Measurements from ENCODE around the gene GPRIN3. TPM values are rescaled to one million over a fixed set of nuclear protein-coding genes. Genes with fewer than 3 reads are reported as not detected.

GPRIN3 gene
- total and polyA plus RNA-seq, 2 experiments from 2014 or later = 0.74 to 3.2 TPM

DNA sequence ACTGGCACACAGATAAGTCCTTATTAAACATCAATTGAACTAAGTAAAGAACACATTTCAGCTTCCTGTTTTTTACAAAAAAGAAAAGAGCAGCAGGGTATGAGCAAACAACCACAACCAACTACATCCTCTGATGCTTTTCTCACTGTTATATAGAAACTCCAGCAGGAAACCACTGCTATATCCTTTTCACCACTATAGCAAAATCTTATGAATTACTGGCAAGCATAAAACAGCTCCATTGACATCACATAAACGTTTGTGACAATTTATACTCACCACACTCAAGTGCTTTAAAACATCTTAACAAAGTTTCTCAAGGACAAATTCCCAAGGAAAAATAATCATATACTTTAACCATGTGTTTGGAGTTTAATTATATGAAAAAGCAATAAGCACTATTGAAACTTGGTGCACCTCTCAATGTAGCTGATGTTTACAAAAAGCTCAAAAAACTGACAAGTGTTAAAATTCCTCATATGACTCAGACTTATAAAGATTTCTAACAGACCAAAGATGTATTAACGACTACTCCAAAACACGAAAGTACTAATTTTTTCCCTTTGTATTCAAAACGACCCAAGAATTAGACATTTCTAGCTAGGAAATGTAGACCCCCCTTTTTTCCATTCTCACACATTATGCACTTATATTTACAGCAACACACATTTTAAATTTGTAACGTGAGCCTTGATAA lies 12.9 kb downstream of the GPRIN3 start (continued):
- no peak for TF ChIP-seq JUNB (IDR thresholded peaks at IDR 0.05; ENCODE audit: unreplicated experiment)
- no peak for TF ChIP-seq EZH2 (IDR thresholded peaks at IDR 0.05; ENCODE audit: low read depth, unreplicated experiment)
- TF ChIP-seq EZH2phosphoT487 (IDR thresholded peaks at IDR 0.05; ENCODE audit: unreplicated experiment) = no peak
- TF ChIP-seq STAT1 (IDR thresholded peaks at IDR 0.05; ENCODE audit: unreplicated experiment) = no peak
- no peak for TF ChIP-seq ZNF114 (CRISPR knock-in tag; IDR thresholded peaks at IDR 0.05)
- no peak for TF ChIP-seq POLR2AphosphoS5 (IDR thresholded peaks at IDR 0.05; ENCODE audit: low read depth)
- TF ChIP-seq CREB1 (CRISPR knock-in tag; IDR thresholded peaks at IDR 0.05; ENCODE audit: low read depth) = no peak

DNA sequence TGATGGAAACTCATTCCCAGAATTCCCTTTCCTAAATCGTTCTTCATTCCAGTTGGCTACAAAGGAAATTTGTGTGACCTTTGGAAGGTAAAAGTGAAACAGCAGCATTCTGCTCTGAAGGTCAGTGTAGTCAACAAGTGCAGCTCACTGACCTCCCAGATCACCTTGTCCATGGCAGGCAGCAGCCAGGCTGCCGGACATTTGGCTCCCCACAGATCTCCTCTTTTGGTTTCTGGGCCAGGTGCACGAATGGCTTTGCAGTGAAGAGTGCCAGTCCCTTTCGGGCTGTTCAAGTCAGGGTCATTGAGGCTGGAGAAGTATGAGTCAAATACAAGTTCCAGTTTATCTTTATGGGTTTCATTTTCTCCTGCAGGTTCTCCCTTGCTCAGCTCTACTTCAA lies 14.3 kb downstream of the GPRIN3 start:
- H3K36me3 ChIP-seq (ENCODE audit: insufficient read depth) = no peaks in the 10 kb centered on the region
- no peaks in the 10 kb centered on the region for H3K27me3 Mint-ChIP-seq (ENCODE audit: insufficient read depth, low read depth, poor library complexity)
- H3K9me3 Mint-ChIP-seq = peaks cover 11% of the 10 kb centered on the region; the same call in 2 of the 3 replicates
- no peak for ATAC-seq
- H2AFZ ChIP-seq = no peak overlapping the region
- H3K4me1 Mint-ChIP-seq = peaks cover 15% of the 10 kb centered on the region
- H3K9me2 ChIP-seq (ENCODE audit: insufficient read depth) = no peaks in the 10 kb centered on the region; the same call in 1 of the 2 replicates
- no peaks in the 10 kb centered on the region for H4K20me1 ChIP-seq (replicated peaks; ENCODE audit: insufficient read depth)
- H3F3A ChIP-seq (replicated peaks; ENCODE audit: low read depth) = no peaks in the 10 kb centered on the region
- H3K27ac Mint-ChIP-seq = no peak overlapping the region
- H3K27me3 ChIP-seq (ENCODE audit: insufficient read depth) = no peaks in the 10 kb centered on the region
- H3K4me3 ChIP-seq = no peak overlapping the region
- no peak overlapping the region for H3K4me3 Mint-ChIP-seq
- no peaks in the 10 kb centered on the region for H3K4me1 ChIP-seq (ENCODE audit: insufficient read depth)
- H3K4me2 ChIP-seq = no peak overlapping the region
- no peak overlapping the region for H3K27ac ChIP-seq (ENCODE audit: low read depth)
- DNase-seq (ENCODE audit: low spot score) = no peak
- H3K79me2 ChIP-seq (replicated peaks; ENCODE audit: insufficient read depth) = no peaks in the 10 kb centered on the region
- peaks cover 8% of the 10 kb centered on the region; the same call in 2 of the 3 replicates for H3K36me3 Mint-ChIP-seq (ENCODE audit: low read depth)
- TF ChIP-seq, protein P1, sequence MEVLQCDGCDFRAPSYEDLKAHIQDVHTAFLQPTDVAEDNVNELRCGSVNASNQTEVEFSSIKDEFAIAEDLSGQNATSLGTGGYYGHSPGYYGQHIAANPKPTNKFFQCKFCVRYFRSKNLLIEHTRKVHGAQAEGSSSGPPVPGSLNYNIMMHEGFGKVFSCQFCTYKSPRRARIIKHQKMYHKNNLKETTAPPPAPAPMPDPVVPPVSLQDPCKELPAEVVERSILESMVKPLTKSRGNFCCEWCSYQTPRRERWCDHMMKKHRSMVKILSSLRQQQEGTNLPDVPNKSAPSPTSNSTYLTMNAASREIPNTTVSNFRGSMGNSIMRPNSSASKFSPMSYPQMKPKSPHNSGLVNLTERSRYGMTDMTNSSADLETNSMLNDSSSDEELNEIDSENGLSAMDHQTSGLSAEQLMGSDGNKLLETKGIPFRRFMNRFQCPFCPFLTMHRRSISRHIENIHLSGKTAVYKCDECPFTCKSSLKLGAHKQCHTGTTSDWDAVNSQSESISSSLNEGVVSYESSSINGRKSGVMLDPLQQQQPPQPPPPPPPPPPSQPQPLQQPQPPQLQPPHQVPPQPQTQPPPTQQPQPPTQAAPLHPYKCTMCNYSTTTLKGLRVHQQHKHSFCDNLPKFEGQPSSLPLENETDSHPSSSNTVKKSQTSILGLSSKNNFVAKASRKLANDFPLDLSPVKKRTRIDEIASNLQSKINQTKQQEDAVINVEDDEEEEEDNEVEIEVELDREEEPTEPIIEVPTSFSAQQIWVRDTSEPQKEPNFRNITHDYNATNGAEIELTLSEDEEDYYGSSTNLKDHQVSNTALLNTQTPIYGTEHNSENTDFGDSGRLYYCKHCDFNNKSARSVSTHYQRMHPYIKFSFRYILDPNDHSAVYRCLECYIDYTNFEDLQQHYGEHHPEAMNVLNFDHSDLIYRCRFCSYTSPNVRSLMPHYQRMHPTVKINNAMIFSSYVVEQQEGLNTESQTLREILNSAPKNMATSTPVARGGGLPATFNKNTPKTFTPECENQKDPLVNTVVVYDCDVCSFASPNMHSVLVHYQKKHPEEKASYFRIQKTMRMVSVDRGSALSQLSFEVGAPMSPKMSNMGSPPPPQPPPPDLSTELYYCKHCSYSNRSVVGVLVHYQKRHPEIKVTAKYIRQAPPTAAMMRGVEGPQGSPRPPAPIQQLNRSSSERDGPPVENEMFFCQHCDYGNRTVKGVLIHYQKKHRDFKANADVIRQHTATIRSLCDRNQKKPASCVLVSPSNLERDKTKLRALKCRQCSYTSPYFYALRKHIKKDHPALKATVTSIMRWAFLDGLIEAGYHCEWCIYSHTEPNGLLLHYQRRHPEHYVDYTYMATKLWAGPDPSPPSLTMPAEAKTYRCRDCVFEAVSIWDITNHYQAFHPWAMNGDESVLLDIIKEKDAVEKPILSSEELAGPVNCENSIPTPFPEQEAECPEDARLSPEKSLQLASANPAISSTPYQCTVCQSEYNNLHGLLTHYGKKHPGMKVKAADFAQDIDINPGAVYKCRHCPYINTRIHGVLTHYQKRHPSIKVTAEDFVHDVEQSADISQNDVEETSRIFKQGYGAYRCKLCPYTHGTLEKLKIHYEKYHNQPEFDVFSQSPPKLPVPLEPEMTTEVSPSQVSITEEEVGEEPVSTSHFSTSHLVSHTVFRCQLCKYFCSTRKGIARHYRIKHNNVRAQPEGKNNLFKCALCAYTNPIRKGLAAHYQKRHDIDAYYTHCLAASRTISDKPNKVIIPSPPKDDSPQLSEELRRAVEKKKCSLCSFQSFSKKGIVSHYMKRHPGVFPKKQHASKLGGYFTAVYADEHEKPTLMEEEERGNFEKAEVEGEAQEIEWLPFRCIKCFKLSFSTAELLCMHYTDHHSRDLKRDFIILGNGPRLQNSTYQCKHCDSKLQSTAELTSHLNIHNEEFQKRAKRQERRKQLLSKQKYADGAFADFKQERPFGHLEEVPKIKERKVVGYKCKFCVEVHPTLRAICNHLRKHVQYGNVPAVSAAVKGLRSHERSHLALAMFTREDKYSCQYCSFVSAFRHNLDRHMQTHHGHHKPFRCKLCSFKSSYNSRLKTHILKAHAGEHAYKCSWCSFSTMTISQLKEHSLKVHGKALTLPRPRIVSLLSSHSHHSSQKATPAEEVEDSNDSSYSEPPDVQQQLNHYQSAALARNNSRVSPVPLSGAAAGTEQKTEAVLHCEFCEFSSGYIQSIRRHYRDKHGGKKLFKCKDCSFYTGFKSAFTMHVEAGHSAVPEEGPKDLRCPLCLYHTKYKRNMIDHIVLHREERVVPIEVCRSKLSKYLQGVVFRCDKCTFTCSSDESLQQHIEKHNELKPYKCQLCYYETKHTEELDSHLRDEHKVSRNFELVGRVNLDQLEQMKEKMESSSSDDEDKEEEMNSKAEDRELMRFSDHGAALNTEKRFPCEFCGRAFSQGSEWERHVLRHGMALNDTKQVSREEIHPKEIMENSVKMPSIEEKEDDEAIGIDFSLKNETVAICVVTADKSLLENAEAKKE (CRISPR knock-in tag; IDR thresholded peaks at IDR 0.05) = no peak
- TF ChIP-seq CREB1 (CRISPR knock-in tag; IDR thresholded peaks at IDR 0.05; ENCODE audit: low read depth) (no peak), STAT1 (IDR thresholded peaks at IDR 0.05; ENCODE audit: unreplicated experiment) (no peak), ZNF114 (CRISPR knock-in tag; IDR thresholded peaks at IDR 0.05) (no peak), NANOG (IDR thresholded peaks at IDR 0.05; ENCODE audit: borderline replicate concordance) (no peak), JUNB (IDR thresholded peaks at IDR 0.05; ENCODE audit: unreplicated experiment) (no peak), CTCF (conservative IDR thresholded peaks at IDR 0.05; ENCODE audit: low read depth in 2 of 2) (no peak), POLR2AphosphoS5 (IDR thresholded peaks at IDR 0.05; ENCODE audit: low read depth) (no peak), EZH2phosphoT487 (IDR thresholded peaks at IDR 0.05; ENCODE audit: unreplicated experiment) (no peak), EZH2 (IDR thresholded peaks at IDR 0.05; ENCODE audit: low read depth, unreplicated experiment) (no peak)
- TF ChIP-seq, protein P2, sequence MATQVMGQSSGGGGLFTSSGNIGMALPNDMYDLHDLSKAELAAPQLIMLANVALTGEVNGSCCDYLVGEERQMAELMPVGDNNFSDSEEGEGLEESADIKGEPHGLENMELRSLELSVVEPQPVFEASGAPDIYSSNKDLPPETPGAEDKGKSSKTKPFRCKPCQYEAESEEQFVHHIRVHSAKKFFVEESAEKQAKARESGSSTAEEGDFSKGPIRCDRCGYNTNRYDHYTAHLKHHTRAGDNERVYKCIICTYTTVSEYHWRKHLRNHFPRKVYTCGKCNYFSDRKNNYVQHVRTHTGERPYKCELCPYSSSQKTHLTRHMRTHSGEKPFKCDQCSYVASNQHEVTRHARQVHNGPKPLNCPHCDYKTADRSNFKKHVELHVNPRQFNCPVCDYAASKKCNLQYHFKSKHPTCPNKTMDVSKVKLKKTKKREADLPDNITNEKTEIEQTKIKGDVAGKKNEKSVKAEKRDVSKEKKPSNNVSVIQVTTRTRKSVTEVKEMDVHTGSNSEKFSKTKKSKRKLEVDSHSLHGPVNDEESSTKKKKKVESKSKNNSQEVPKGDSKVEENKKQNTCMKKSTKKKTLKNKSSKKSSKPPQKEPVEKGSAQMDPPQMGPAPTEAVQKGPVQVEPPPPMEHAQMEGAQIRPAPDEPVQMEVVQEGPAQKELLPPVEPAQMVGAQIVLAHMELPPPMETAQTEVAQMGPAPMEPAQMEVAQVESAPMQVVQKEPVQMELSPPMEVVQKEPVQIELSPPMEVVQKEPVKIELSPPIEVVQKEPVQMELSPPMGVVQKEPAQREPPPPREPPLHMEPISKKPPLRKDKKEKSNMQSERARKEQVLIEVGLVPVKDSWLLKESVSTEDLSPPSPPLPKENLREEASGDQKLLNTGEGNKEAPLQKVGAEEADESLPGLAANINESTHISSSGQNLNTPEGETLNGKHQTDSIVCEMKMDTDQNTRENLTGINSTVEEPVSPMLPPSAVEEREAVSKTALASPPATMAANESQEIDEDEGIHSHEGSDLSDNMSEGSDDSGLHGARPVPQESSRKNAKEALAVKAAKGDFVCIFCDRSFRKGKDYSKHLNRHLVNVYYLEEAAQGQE (IDR thresholded peaks at IDR 0.05; ENCODE audit: unreplicated experiment) = no peak

All from GM23338 (cell line).